Measurements from ENCODE around the gene PSKH1. TPM values are rescaled to one million over a fixed set of nuclear protein-coding genes. Genes with fewer than 3 reads are reported as not detected.

The PSKH1 gene
- total and polyA plus RNA-seq, 4 experiments from 2014 or later = 19.4 to 25.3 (median 23.7) TPM

GRCh38 chr16:67953641-67954375 is 60.8 kb downstream of the PSKH1 start:
- intact Hi-C loops (cut with micrococcal nuclease) = no loop called here
- Mint-ChIP-seq H3K36me3 (peaks cover 6 to 10% of the 10 kb centered on the region in 2 donors), H3K4me3 (no peak overlapping the region), H3K9me3 (peaks cover 0 to 2% (median 0%) of the 10 kb centered on the region in 8 donors), H3K27ac (no peak overlapping the region), H3K27me3 (no peaks in the 10 kb centered on the region), H3K4me1 (no peaks in the 10 kb centered on the region)
- Histone ChIP-seq H3K9me3 (ENCODE audit: control insufficient read depth in 1 of 2, low read length in 2 of 2) (no peaks in the 10 kb centered on the region), H3K27me3 (ENCODE audit: insufficient read depth, low read length) (no peaks in the 10 kb centered on the region), H3K4me3 (ENCODE audit: low read length in 2 of 2) (no peak overlapping the region), H3K27ac (ENCODE audit: low read depth, low read length) (no peak overlapping the region), H3K36me3 (ENCODE audit: insufficient read depth, low read length) (peaks cover 15% of the 10 kb centered on the region), H3K4me1 (ENCODE audit: insufficient read depth, low read length) (no peaks in the 10 kb centered on the region)
- ChIA-PET POLR2A (ENCODE audit: partially characterized antibody) (interaction anchor here (0.9 kb wide), 1 partner anchor 52 kb away, joined by 3 read pairs; no protein-coding TSS in a partner anchor), CTCF (ENCODE audit: partially characterized antibody) (interaction anchor here (1.4 kb wide), 1 partner anchor 12 kb away, joined by 4 read pairs; no protein-coding TSS in a partner anchor)
- no peak for DNase-seq

- Mint-ChIP-seq H3K4me1 (no peaks in the 10 kb centered on the region), H3K27ac (no peak overlapping the region), H3K36me3 (peaks cover 8 to 10% of the 10 kb centered on the region in 2 donors), H3K27me3 (no peaks in the 10 kb centered on the region), H3K4me3 (no peak overlapping the region), H3K9me3 (peaks cover 0 to 2% (median 0%) of the 10 kb centered on the region in 8 donors)
- CTCF ChIA-PET (ENCODE audit: partially characterized antibody) = interaction anchor here (1.4 kb wide), 1 partner anchor 37 kb away, joined by 3 read pairs; no protein-coding TSS in a partner anchor
- Histone ChIP-seq H3K9me3 (ENCODE audit: control insufficient read depth in 1 of 2, low read length in 2 of 2) (no peaks in the 10 kb centered on the region), H3K27ac (ENCODE audit: low read depth, low read length) (no peak overlapping the region), H3K27me3 (ENCODE audit: insufficient read depth, low read length) (no peaks in the 10 kb centered on the region), H3K4me3 (ENCODE audit: low read length in 2 of 2) (no peak overlapping the region), H3K36me3 (ENCODE audit: insufficient read depth, low read length) (peaks cover 19% of the 10 kb centered on the region), H3K4me1 (ENCODE audit: insufficient read depth, low read length) (no peaks in the 10 kb centered on the region)
- POLR2A ChIA-PET (ENCODE audit: partially characterized antibody) = no interaction called here
- no peak for DNase-seq
- intact Hi-C loops (cut with micrococcal nuclease) = no loop called here
Observed at GRCh38 chr16:67954421-67955196, 61.6 kb downstream of the PSKH1 start.

- H3K36me3 Mint-ChIP-seq = peaks cover 12 to 15% of the 10 kb centered on the region in 2 donors
- Histone ChIP-seq H3K27ac (ENCODE audit: low read depth, low read length) (no peak overlapping the region), H3K4me1 (ENCODE audit: insufficient read depth, low read length) (no peaks in the 10 kb centered on the region), H3K36me3 (ENCODE audit: insufficient read depth, low read length) (peaks cover 23% of the 10 kb centered on the region), H3K4me3 (ENCODE audit: low read length in 2 of 2) (no peak overlapping the region), H3K9me3 (ENCODE audit: control insufficient read depth in 1 of 2, low read length in 2 of 2) (no peaks in the 10 kb centered on the region), H3K27me3 (ENCODE audit: insufficient read depth, low read length) (no peaks in the 10 kb centered on the region)
- H3K9me3 Mint-ChIP-seq = peaks cover 0 to 2% (median 0%) of the 10 kb centered on the region in 8 donors
- no peak overlapping the region for H3K27ac Mint-ChIP-seq
- H3K27me3 Mint-ChIP-seq = no peaks in the 10 kb centered on the region
- intact Hi-C loops (cut with micrococcal nuclease) = no loop called here
- CTCF ChIA-PET (ENCODE audit: partially characterized antibody) = interaction anchor here (0.7 kb wide), 1 partner anchor 16 kb away, joined by 3 read pairs; no protein-coding TSS in a partner anchor
- POLR2A ChIA-PET (ENCODE audit: partially characterized antibody) = no interaction called here
- DNase-seq = no peak
- peaks cover 0 to 1% (median 0%) of the 10 kb centered on the region in 4 donors for H3K4me1 Mint-ChIP-seq
- H3K4me3 Mint-ChIP-seq = no peak overlapping the region
Observed at GRCh38 chr16:67957622-67958021, 64.6 kb downstream of the PSKH1 start.

GRCh38 chr16:67959536-67960329 is 66.7 kb downstream of the PSKH1 start:
- POLR2A ChIA-PET (ENCODE audit: partially characterized antibody) = interaction anchor here (0.9 to 1.3 kb wide), 3 partner anchors 10 to 26 kb away, joined by 3 to 6 read pairs (median 4); partner anchors contain the start of gene PSMB10
- intact Hi-C loops (cut with micrococcal nuclease) = no loop called here

GRCh38 chr16:67961551-67961957 is 68.5 kb downstream of the PSKH1 start:
- Histone ChIP-seq H3K36me3 (ENCODE audit: insufficient read depth, low read length) (peaks cover 18% of the 10 kb centered on the region), H3K27me3 (ENCODE audit: insufficient read depth, low read length) (no peaks in the 10 kb centered on the region), H3K4me3 (ENCODE audit: low read length in 2 of 2) (no peak overlapping the region), H3K4me1 (ENCODE audit: insufficient read depth, low read length) (peaks cover 3% of the 10 kb centered on the region), H3K27ac (ENCODE audit: low read depth, low read length) (no peak overlapping the region), H3K9me3 (ENCODE audit: control insufficient read depth in 1 of 2, low read length in 2 of 2) (no peaks in the 10 kb centered on the region)
- intact Hi-C loops (cut with micrococcal nuclease) = no loop called here
- Mint-ChIP-seq H3K4me3 (no peak overlapping the region), H3K27ac (no peak overlapping the region), H3K36me3 (peaks cover 10 to 20% of the 10 kb centered on the region in 2 donors), H3K9me3 (peaks cover 0 to 2% (median 0%) of the 10 kb centered on the region in 8 donors), H3K27me3 (no peaks in the 10 kb centered on the region), H3K4me1 (peaks cover 0 to 14% (median 3%) of the 10 kb centered on the region in 4 donors)
- ChIA-PET CTCF (ENCODE audit: partially characterized antibody) (interaction anchor here (1.2 kb wide), 1 partner anchor 145 kb away, joined by 6 read pairs; no protein-coding TSS in a partner anchor), POLR2A (ENCODE audit: partially characterized antibody) (no interaction called here)
- DNase-seq = no peak

More at GRCh38 chr16:67959536-67960329, 66.7 kb downstream of the PSKH1 start:
- H3K36me3 ChIP-seq (ENCODE audit: insufficient read depth, low read length) = peaks cover 18% of the 10 kb centered on the region
- H3K4me1 ChIP-seq (ENCODE audit: insufficient read depth, low read length) = no peaks in the 10 kb centered on the region
- Mint-ChIP-seq H3K36me3 (peaks cover 8 to 20% of the 10 kb centered on the region in 2 donors), H3K9me3 (peaks cover 0 to 2% (median 0%) of the 10 kb centered on the region in 8 donors), H3K27ac (no peak overlapping the region), H3K4me1 (peaks cover 0 to 5% (median 2%) of the 10 kb centered on the region in 4 donors), H3K27me3 (no peaks in the 10 kb centered on the region), H3K4me3 (no peak overlapping the region)
- H3K9me3 ChIP-seq (ENCODE audit: control insufficient read depth in 1 of 2, low read length in 2 of 2) = no peaks in the 10 kb centered on the region
- H3K27ac ChIP-seq (ENCODE audit: low read depth, low read length) = no peak overlapping the region
- H3K27me3 ChIP-seq (ENCODE audit: insufficient read depth, low read length) = no peaks in the 10 kb centered on the region
- no peak overlapping the region for H3K4me3 ChIP-seq (ENCODE audit: low read length in 2 of 2)
- no peak for DNase-seq
- CTCF ChIA-PET (ENCODE audit: partially characterized antibody) = interaction anchor here (0.5 to 1.9 kb wide), 3 partner anchors 19 to 109 kb away, joined by 3 to 9 read pairs (median 3); no protein-coding TSS in a partner anchor

GRCh38 chr16:67962135-67962534 is 69.1 kb downstream of the PSKH1 start:
- Histone ChIP-seq H3K27me3 (ENCODE audit: insufficient read depth, low read length) (no peaks in the 10 kb centered on the region), H3K36me3 (ENCODE audit: insufficient read depth, low read length) (peaks cover 18% of the 10 kb centered on the region), H3K4me3 (ENCODE audit: low read length in 2 of 2) (no peak overlapping the region), H3K9me3 (ENCODE audit: control insufficient read depth in 1 of 2, low read length in 2 of 2) (no peaks in the 10 kb centered on the region), H3K27ac (ENCODE audit: low read depth, low read length) (no peak overlapping the region), H3K4me1 (ENCODE audit: insufficient read depth, low read length) (peaks cover 9% of the 10 kb centered on the region)
- peak overlapping the region in 1 of 7 donors; percentile 65 for H3K27ac Mint-ChIP-seq
- POLR2A ChIA-PET (ENCODE audit: partially characterized antibody) = interaction anchor here (0.6 kb wide), 1 partner anchor 21 kb away, joined by 3 read pairs; no protein-coding TSS in a partner anchor
- peaks cover 3 to 20% (median 8%) of the 10 kb centered on the region in 4 donors for H3K4me1 Mint-ChIP-seq
- intact Hi-C loops (cut with micrococcal nuclease) = no loop called here
- no peaks in the 10 kb centered on the region for H3K27me3 Mint-ChIP-seq
- H3K36me3 Mint-ChIP-seq = peaks cover 10 to 20% of the 10 kb centered on the region in 2 donors
- CTCF ChIA-PET (ENCODE audit: partially characterized antibody) = interaction anchor here (1.2 kb wide), 1 partner anchor 146 kb away, joined by 6 read pairs; no protein-coding TSS in a partner anchor
- no peak overlapping the region for H3K4me3 Mint-ChIP-seq
- H3K9me3 Mint-ChIP-seq = peaks cover 0 to 2% (median 0%) of the 10 kb centered on the region in 8 donors
- no peak for DNase-seq

Data from CD4-positive, alpha-beta memory T cell (primary cell).